ENCODE measurements around the gene DNAJB12.

Gene DNAJB12

GRCh38 chr10:72323771-72324191 lies 30.9 kb downstream of the DNAJB12 start:
- no peak for DNase-seq (ENCODE audit: low read depth)
- no peak overlapping the region for H3K4me3 ChIP-seq (ENCODE audit: low read depth, low read length)
- TF ChIP-seq, protein P1, sequence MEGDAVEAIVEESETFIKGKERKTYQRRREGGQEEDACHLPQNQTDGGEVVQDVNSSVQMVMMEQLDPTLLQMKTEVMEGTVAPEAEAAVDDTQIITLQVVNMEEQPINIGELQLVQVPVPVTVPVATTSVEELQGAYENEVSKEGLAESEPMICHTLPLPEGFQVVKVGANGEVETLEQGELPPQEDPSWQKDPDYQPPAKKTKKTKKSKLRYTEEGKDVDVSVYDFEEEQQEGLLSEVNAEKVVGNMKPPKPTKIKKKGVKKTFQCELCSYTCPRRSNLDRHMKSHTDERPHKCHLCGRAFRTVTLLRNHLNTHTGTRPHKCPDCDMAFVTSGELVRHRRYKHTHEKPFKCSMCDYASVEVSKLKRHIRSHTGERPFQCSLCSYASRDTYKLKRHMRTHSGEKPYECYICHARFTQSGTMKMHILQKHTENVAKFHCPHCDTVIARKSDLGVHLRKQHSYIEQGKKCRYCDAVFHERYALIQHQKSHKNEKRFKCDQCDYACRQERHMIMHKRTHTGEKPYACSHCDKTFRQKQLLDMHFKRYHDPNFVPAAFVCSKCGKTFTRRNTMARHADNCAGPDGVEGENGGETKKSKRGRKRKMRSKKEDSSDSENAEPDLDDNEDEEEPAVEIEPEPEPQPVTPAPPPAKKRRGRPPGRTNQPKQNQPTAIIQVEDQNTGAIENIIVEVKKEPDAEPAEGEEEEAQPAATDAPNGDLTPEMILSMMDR (IDR thresholded peaks at IDR 0.05; ENCODE audit: insufficient read depth, low read depth, low read length, missing control alignments), result no peak

DNA sequence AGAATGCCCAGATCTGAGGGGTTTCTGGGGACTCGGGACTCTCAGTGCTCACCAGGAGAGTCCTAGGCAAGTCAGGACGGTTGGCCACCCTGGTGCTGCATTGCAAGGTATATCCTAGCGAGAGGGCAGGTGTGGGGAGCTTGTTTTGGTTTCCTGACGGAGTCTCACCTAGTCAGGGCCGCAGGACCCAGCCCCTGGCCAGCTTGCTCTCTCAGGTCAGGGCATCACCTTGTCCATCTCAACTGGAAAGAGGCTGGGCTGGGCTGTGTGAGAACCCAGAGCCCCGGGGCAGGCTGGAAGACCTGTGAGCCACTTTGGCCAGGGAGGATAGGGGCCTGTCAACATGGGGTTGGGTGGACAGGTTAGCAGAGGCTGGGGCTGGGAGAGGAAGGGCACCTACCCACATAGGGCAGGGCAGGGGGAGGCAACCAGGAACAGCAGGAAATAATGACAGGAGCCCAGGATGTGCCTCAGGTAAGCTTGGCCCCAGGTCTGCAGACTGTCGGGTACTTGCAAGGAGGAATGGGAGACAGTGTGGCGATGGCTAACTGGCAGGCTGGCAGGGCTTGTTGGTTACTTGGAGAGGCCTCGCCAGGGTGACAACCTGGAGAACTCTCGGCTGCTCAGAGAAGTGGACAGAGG lies 31.5 kb downstream of the DNAJB12 start:
- TF ChIP-seq, protein P1 (IDR thresholded peaks at IDR 0.05; ENCODE audit: insufficient read depth, low read depth, low read length, missing control alignments), result no peak
- no peak for DNase-seq (ENCODE audit: low read depth)
- no peak overlapping the region for H3K4me3 ChIP-seq (ENCODE audit: low read depth, low read length)

GRCh38 chr10:72322280-72323058 lies 32.2 kb downstream of the DNAJB12 start:
- TF ChIP-seq, protein P1 (IDR thresholded peaks at IDR 0.05; ENCODE audit: insufficient read depth, low read depth, low read length, missing control alignments), result no peak
- H3K4me3 ChIP-seq (ENCODE audit: low read depth, low read length), result no peak overlapping the region
- DNase-seq (ENCODE audit: low read depth), result no peak

DNA sequence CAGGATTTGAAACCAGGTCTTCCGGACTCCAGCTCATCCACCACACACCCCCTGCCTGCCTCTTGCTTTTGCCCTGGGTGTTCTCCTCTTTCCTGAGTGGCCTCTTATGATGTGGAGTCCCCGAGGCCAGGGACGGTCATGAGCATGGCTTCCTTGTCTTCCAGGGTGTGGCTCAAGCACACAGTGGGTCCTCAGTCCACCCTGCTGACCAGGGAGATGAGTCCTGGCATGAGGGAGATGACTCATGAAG lies 32.8 kb downstream of the DNAJB12 start:
- no peak for DNase-seq (ENCODE audit: low read depth)
- TF ChIP-seq, protein P1 (IDR thresholded peaks at IDR 0.05; ENCODE audit: insufficient read depth, low read depth, low read length, missing control alignments), result no peak
- no peak overlapping the region for H3K4me3 ChIP-seq (ENCODE audit: low read depth, low read length)

- TF ChIP-seq, protein P1 (IDR thresholded peaks at IDR 0.05; ENCODE audit: insufficient read depth, low read depth, low read length, missing control alignments), result no peak
- DNase-seq (ENCODE audit: low read depth), result no peak
- H3K4me3 ChIP-seq (ENCODE audit: low read depth, low read length), result peak overlapping the region; percentile 72
Observed at GRCh38 chr10:72321248-72322029, 33.3 kb downstream of the DNAJB12 start.

- DNase-seq (ENCODE audit: low read depth), result peak; percentile 96
- TF ChIP-seq, protein P1 (IDR thresholded peaks at IDR 0.05; ENCODE audit: insufficient read depth, low read depth, low read length, missing control alignments), result no peak
- H3K4me3 ChIP-seq (ENCODE audit: low read depth, low read length), result peak overlapping the region; percentile 72
Observed at GRCh38 chr10:72320676-72321247, 34.0 kb downstream of the DNAJB12 start.

Measured in GM12865 (cell line).